GM19324 (cell line): ENCODE results near the gene RUNX1.
"Not testable (repeated sequence)": the region's sequence is repeated elsewhere in the genome, so short reads cannot be mapped to it uniquely, and the experiment has no call there.

ENCODE experiments used
- ATAC-seq: cut with Tn5 transposase; IDR thresholded peaks from one replicate; pipeline ENCODE4 v1.9.1; 2021; ENCODE audit warnings: mild to moderate bottlenecking, moderate library complexity; ENCODE audit not compliant: unreplicated experiment, low FRiP score

The RUNX1 gene

GRCh38 chr21:34979383-34979782 lies 69.7 kb downstream of the RUNX1 start:
- ATAC-seq, result no peak

DNA sequence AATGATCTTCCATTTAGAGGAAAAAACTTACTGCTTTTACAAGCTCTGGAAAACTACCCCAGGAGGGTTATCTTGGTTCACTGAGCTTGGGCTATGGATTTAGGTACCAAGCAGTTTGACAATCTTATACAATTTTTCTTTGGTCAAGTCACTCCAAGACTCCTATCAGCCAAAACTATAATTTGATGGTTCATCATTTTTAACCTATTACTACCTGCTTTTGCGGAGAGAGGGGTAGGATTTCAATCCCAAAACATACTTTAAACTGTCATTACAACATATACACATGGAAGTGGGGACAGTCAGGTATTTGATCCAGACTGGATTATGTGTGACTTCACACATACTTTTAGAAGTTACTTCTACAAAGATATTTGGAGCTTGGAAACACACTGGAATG lies 71.8 kb downstream of the RUNX1 start:
- ATAC-seq, result no peak

- peak; percentile 95 for ATAC-seq
These were observed 74.7 kb downstream of the RUNX1 start for GRCh38 chr21:34974162-34974981.

GRCh38 chr21:34973685-34974084 lies 75.4 kb downstream of the RUNX1 start:
- no peak for ATAC-seq

GRCh38 chr21:34971656-34972055 lies 77.4 kb downstream of the RUNX1 start:
- ATAC-seq, result no peak

DNA sequence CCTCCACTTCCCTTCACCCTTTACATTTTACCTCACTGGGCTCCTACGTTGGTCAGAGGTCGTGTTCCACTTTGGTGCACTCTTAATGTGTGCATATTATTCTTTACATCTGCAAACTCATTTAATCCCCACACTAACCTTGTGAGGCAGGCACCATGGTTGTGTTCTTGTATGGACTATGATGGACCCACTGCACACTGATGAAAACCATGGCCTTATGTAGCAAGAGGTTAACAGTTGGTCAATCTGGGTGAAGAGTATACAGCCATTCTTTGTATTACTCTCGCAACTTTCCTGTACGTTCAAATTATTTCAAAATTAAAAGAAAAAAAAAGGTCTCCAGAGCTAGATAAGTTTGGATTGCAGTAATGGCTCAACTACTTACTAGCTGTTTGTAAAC lies 78.5 kb downstream of the RUNX1 start:
- ATAC-seq, result no peak

GRCh38 chr21:34970167-34970500 lies 79.0 kb downstream of the RUNX1 start:
- no peak for ATAC-seq

DNA sequence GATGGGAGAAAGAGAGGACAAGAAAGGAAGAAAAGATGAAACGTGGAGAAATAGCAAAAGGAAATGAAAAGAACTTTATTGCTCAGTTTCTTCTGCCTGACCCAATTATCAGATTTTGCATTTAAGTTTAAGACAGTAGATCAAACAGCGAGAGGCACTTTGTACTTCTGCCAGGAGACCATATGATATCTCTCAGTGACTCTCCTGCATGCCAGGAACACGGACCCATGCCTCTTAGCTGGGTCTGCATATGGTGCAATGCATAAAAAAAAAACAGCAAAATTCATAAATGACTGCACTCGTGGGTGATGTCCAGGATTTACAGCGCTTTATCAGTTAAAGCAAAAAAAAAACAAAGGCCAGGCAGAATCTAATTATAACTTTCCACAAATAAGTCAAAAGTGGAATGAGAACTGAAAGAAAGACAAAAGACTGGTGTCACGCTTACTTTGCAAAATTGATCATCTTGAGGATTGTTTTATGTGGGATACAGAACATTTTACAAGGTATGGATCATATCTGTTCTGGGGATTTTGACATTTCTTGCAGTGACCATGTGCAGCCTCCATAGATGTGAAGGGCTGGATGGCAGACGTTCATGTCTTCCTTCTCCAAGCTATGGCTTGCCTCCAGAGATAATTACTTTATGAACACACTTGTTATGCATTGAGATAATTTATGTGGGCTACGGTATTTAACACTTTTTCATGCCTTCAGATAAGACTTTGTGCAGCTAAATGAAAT lies 79.5 kb downstream of the RUNX1 start:
- no peak for ATAC-seq

DNA sequence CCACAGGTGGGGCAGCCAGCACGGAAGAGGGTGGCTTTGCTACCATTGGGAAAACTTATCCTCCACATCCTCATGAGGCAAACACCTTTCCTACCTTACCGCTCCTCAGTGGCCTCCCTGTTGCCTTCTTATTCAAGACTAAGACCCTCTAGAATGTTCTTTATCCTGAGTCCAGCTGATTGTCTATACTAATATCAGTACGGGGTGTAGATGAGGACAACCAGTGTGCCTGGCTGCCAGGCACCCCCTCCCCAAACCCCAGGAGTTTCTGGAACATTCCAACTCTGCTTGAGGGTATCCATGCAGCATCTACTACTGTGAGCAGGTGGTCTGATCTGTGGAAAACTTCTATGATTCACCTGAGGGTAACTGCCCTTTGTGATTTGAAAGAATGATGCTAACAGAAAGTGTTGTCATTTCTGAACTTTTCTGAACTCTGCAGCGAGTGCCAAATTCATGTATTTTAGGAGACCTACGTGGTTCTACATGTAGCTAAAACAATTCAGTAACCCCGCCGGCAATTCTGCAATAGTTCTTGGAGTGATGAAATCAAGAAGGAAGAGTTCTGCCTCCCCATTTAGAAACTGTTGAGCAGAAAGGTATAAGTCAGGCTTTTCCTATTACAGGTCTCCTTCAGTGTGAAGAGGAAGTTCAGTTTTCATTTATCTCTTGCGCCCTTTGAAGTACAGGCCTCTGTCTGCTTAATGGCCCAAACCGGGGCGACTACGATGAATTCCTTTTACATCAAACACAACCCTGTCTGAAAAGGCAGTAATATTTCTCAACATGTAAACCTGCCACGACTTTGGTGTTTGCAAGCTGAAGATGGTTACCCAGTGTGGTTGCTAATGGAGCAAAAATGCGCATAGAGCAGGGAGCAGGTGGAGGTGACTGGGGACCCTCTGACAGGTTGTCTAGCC lies 80.4 kb downstream of the RUNX1 start:
- no peak for ATAC-seq

DNA sequence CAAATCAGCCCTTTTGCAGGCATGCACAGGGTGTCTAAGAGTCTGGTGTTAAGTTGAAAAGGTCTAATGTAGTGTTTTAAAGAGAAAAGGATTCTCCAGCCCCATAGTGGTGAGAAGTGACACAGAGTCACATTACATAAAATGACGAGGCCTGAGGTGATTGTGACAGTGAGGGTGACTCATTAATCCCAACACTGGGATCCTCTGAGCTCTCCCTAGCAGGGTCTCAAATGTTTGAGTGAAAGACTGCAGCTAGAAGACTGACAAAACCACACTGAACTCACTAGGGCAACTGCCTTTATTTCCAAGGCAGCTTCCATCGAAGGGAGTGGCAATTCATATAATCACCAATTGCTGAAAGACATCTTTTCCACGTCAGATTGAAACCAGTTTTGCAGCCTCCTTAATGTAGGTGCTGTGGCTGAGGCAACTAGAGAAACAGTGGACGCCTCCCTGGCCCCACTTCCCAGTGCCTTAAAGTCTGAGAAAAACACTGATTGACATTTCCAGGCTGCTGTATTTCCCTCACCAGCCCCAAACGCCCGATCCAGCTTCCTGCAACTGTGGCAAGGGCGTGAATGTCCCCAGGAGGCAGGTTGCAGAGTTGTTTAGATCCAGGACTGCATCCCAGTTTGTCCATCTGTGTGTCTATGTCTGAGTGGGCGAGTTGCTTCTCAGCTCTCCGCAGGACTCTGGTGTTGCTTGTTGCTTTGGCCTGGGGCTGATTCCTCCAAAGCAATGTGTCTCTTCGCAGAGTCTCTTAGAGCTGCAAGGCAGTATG lies 81.4 kb downstream of the RUNX1 start:
- no peak for ATAC-seq

DNA sequence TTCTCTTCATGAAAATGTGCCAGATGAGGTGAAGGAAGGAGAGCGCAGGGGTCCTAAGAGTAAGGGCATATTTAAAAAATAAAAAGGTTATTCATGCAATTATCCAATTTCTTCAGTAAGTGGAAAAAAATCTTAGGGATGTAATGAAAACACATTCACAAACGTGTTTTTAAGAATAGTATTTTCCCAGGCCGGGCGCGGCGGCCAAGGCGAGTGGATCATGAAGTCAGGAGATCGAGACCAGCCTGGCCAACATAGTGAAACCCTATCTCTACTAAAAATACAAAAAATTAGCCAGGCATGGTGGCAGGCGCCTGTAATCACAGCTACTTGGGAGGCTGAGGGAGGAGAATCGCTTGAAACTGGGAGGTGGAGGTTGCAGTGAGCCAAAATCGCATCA lies 82.2 kb downstream of the RUNX1 start:
- ATAC-seq, result not testable (repeated sequence)

- ATAC-seq, result no peak
These were observed 83.6 kb downstream of the RUNX1 start for GRCh38 chr21:34965200-34966174.

DNA sequence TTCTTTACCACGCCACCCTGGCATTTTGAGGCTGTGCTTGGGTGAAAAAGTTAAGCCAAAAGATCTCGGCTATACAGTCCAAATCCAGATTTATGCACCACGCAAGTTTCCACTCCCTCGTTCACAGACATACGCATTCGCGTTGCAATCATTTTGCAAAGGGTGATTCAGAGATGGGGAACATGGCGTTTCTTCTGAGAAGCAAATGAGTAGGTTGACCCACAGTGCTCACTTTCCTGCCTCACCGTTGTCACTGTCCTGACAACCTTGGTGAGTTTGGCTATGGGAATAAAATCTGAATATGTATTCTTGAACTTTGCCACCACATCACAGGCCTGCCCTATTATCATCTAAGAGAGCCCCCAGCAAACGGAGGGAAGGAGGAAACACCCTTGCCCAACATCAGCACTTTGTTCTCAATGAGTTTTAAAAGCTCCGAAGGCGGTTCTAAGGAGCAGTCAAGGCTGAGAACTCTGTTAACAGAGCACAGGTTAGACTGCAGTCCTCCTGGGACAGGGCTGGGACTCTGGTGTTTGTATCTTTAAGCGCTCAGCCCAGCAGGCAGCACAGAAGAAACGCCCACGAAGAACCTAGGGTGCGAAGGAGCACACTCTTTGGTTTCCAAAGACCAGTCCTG lies 86.4 kb downstream of the RUNX1 start:
- ATAC-seq, result no peak

- no peak for ATAC-seq
These were observed 87.0 kb downstream of the RUNX1 start for GRCh38 chr21:34962136-34962535.

DNA sequence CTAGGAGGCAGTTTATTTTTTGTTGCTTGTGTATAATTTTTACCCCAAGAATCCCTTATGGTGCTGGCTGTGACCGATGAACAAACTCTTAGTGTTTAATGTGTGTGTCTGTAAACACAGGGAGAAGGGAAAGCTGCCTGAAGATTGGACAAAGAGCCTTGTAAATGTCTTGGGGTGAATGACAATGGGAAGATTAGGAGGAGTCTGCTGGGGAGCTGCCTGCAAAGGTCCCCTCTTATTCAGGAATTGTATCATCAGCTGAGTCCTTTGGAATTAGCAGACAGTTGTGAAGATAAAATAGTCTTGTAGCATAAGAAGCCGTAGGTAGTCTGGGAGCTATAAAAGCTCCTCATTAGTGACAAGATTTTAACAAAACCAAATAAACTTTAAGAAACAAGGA lies 88.4 kb downstream of the RUNX1 start:
- no peak for ATAC-seq

GRCh38 chr21:34959607-34960006 lies 89.5 kb downstream of the RUNX1 start:
- ATAC-seq, result no peak

DNA sequence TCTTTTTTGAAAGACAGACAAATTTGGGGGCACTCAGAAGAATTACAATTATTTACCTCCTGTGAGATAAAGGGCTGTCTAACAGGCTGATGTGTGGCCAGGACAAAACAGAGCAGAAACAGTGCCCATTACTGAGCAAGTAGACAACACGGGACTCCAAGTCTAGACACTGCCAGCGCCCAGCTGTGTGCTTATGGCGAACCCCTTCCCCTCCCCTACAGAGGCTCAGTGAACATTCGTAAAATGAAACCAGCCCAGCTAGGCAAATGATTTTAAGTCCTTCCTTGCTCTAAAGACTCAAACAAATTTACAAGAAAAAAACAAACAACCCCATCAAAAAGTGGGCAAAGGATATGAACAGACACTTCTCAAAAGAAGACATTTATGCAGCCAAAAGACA lies 91.1 kb downstream of the RUNX1 start:
- no peak for ATAC-seq

DNA sequence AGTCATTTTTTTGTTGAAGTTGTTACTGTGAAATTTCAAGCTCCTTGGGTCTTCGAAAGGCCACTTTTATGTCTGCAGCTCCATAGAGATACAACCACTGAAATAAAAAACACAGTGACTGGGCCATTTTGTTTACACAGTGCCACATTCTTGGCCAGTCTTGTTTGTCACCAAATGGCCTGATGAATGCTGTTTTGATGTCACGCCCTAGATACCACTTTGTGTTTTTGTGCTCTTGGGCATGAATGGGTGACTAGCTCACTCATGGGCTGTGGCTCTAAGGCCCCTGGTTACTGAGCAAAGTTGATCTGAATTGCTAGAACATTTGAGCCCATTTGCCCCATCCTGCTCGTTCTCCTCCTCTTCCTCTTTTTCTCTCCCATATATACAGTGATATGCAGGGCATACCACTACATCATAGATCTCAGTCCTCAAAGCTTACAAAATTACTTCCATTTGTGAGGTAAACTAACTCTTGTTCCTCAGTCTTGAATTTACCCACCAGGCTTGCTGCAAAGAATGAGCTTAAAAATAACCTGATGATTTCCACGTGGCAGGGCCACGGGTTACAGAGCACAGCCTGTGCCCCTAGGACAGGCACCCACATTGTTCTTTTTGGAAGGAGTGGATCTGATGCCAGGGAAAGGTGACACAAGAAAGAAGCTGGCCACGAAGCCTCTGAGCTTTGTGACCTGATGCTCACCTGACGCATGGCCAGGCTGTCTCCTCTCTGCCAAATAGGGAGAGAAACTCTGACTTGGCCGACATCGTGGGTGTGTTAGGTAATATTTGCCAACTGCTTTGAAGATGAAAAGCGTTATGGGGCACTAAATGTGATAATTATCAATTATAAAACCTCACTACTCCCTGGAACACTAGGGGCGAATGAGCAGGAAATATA lies 92.4 kb downstream of the RUNX1 start:
- ATAC-seq, result no peak
